ENCODE measurements around the gene AATK.

Gene AATK

DNA sequence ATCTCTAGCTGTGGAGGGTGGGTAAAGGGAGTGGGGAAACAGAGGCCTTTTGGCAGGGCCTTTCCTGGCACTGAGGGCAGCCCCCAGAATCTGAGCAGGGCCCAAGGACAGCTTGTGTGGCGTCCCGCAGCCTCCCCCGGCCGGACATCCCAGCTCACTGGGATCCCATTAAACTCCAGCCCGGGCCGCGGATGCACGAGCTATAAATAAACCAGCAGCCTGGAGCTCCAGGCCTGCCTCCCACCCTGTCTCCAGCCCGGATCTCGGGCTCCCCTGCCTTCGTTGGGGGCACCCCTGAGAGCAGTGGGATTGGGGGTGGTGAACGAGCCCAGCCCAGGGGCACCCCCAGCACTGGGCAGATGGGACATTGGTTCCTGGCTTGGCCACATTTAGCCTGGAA lies 13.8 kb upstream of the AATK start:
- no peak for DNase-seq

- no peak for DNase-seq
Measured at GRCh38 chr17:81179220-81179619, 13.2 kb upstream of the AATK start.

GRCh38 chr17:81178136-81179091 lies 12.4 kb upstream of the AATK start:
- DNase-seq = no peak

- DNase-seq = no peak
Measured at GRCh38 chr17:81176666-81177065, 10.6 kb upstream of the AATK start.

GRCh38 chr17:81173762-81174155 lies 7.7 kb upstream of the AATK start:
- DNase-seq = no peak

DNA sequence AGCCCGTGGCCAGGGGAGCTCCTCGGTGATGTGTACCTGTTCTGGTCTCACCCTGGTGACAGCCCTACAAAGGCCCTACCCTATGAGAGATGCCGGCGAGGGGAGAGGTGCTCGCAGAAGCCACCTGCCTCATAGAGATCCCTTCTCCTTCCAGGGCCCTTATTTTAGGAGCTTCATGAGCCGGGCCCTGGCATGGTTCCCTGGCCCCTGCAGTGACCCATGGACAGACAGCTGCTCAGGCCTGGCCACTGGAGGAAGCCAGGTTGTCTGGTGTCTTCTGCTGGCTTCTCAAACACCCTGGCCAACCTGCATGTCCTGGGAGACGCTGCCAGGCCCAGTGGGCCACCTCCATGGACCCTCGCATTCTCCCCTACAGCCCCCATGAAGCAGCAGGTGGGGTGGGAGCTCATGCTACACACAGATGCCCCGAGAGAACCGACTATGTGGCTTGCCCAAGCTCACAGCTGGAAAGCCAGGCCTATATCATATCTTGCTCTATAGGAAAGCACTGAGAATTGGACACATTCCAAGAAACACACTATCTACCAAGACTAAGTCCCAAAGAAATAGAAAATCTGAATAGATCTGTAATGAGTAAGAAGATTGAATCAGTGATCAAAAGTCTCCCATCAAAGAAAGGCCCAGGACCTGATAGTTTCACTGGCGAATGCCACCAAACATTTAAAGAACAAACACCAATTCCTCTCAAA lies 7.2 kb upstream of the AATK start:
- DNase-seq = no peak

- no peak for DNase-seq
Measured at GRCh38 chr17:81171941-81172340, 5.9 kb upstream of the AATK start.

DNA sequence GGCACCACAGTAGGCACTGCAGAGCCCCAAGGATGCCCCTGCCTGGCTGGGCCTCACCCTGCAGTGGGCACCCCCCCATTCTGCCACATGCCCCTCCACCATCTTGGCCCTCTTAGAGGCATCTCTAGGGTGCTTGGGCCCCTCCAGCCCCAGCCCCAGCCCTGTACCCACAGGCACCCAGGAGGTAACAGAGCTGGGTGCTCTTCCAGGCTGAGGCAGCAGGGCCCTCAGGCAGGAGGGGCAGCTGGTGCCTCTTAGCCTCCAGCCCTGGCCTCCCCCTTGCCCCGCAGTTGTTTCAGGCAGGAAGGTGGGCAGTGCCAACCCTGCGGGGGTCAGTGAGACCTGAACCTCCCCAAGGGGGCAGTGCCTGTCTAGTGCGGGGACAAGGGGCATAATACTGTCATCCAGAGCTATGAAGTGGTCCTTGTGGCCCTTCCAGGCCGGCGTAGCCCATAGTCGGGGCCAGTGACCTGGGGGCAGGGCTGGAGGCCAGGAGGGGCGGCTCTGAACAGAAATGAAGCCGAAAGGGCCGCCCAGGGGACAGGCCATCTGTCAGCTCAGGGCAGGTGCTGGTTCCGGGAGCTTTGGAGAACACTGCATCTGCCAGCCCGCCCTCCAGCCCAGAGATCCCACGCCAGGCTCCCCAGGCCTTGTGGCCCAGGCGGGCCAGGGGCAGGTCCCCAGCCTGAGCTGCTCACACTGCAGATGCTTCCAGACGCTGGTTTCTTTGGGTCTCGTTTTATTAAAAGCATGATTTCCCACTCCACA lies 4.9 kb upstream of the AATK start:
- no peak for DNase-seq

GRCh38 chr17:81169870-81170309 lies 3.9 kb upstream of the AATK start:
- DNase-seq = no peak

DNA sequence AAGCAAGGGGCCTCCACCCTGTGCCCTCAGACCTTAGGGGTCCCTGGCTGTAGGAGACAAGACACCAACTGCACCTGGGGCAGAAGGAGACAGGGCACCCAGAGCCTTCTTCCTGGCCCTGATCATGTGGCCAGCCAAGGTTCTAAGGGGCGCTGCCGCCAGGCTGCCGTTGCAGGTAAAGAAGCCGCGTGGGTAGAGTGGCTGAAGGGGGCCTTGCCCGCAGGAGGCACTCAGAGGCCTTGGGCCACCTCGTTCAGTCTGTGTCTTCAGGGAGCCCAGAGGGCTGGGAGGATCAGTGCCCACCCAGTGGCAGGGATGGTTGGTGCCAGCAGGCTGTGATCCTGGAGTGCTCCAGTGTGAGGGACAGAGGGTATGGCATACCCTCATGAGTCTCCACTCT lies 1.6 kb upstream of the AATK start:
- DNase-seq = no peak

- no peak for DNase-seq
Measured at GRCh38 chr17:81167194-81167524, 1.1 kb upstream of the AATK start.

DNA sequence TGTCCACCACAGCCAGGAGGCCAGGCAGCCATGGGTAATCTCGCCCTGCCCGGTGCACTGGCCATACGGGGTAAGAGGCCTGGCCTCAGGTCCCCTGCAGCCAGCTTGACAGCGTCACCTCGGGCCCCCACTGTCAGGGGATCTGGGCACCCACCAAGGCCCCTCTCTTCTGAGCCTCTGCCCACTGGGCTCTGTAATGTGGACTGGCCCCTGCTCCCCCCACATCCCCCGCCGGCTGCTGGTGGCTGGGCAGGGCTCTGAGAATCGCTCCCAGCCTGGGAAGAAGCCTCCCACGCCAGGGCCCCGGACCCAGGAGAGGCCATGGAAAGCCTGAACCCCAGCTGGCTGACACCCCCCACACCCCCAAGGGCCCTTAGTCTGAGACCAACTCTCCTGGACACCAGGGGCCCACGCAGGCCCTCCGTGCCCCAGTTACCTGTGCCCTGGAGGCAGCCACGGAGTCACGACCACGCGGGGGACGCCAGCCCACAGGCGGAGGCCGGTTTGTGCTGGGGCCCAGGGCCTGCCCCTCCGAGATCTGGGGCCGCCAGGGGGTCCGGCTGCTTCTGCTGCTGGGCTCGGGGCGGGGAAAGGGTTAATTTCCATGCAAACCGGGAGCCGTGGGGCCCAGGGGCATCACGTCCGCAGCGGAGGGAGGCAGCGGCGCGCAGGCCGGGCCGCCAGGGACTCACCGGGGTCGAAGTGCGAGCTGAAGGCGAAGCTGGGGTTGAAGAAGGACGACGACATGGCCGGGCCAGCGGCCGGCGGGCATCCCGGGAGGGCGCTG lies 582 bp downstream of the AATK start, which contains the start of gene PVALEF:
Gene PVALEF (plus strand): TSS at position 262 of the 787 bp plus-strand sequence. CDS start 15,720 bp downstream, outside the sequence.
- no peak for DNase-seq

- no peak for DNase-seq
Measured at GRCh38 chr17:81164371-81165245, 1.4 kb downstream of the AATK start.

GRCh38 chr17:81163703-81164370 lies 2.2 kb downstream of the AATK start:
- DNase-seq = no peak

- DNase-seq = no peak
Measured at GRCh38 chr17:81163051-81163695, 2.8 kb downstream of the AATK start.

DNA sequence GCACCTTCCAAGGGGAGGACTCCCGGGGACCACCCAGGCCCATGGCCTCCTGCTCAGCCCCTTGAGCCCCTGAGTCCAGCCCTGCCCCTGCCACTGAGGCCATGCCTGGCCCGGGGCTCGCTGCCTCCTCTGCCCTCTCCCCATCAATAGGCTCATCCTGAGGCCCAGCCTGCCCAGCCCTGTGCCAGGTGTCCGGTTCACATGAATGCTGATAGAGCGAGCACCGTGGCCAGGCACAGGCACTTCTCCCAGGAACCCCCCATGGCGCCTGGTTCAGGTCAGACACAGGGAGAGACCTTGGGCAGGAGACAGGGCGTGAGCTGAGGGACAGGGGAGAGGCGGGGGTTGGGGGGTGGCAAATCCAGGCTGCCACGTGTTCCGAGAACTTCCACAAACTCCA lies 3.5 kb downstream of the AATK start:
- DNase-seq = no peak

DNA sequence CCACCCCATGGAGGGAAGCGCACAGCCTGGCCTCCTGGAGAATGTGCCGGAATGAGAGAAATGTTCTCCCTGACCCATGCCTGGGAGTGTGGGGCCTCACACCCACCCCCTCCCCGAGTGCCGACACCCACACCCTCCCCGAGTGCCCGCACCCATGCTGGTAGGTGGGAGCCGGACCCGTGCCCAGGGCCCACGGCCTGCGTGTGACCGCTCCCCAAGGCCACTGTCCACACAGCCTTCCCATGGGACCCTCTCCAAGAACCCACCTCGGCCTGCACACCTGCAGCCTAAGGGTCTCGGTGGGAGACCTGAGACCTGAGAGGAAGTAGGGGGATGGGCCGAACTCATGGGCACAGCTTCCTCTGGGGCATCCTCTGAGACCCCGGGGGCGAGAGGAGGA lies 4.0 kb downstream of the AATK start:
- DNase-seq = no peak

GRCh38 chr17:81161536-81161935 lies 4.5 kb downstream of the AATK start:
- DNase-seq = no peak

GRCh38 chr17:81160747-81161453 lies 5.1 kb downstream of the AATK start:
- no peak for DNase-seq

GRCh38 chr17:81160306-81160705 lies 5.7 kb downstream of the AATK start:
- no peak for DNase-seq

All from activated naive CD4-positive, alpha-beta T cell (primary cell).